Measurements from ENCODE around the gene LCN12.

DNA sequence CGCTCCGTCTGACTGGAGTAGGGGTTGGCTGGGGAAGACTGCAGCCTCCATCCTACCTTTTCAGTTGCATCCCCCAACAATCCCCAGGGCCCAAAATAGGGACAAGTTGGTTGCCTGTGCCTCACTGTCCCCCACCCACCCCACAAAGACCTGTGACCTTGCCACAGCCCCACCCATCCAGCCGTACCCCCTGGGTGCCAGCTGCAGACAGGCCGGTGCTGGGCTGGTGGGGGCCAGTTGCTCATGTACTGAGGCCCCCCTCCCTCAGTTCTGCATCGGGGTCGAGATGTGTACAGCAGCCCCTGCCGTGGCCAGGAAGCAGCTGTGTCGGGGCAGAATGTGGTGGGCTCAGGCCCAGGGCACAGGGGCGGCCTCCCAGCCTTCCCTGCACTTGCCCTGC, 31.1 kb downstream of the LCN12 start:
- TF ChIP-seq POLR2A (IDR thresholded peaks at IDR 0.05) = no peak
- TF ChIP-seq, protein P1, sequence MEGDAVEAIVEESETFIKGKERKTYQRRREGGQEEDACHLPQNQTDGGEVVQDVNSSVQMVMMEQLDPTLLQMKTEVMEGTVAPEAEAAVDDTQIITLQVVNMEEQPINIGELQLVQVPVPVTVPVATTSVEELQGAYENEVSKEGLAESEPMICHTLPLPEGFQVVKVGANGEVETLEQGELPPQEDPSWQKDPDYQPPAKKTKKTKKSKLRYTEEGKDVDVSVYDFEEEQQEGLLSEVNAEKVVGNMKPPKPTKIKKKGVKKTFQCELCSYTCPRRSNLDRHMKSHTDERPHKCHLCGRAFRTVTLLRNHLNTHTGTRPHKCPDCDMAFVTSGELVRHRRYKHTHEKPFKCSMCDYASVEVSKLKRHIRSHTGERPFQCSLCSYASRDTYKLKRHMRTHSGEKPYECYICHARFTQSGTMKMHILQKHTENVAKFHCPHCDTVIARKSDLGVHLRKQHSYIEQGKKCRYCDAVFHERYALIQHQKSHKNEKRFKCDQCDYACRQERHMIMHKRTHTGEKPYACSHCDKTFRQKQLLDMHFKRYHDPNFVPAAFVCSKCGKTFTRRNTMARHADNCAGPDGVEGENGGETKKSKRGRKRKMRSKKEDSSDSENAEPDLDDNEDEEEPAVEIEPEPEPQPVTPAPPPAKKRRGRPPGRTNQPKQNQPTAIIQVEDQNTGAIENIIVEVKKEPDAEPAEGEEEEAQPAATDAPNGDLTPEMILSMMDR (IDR thresholded peaks at IDR 0.05) = no peak
